ENCODE results near the gene XXYLT1. TPM values are rescaled to one million over a fixed set of nuclear protein-coding genes. Genes with fewer than 3 reads are reported as not detected.
"Not testable (repeated sequence)": the region's sequence is repeated elsewhere in the genome, so short reads cannot be mapped to it uniquely, and the experiment has no call there.

Gene XXYLT1
- total RNA-seq, 1 donor: 32.8 TPM

GRCh38 chr3:195059006-195059350 lies 212.0 kb downstream of the XXYLT1 start:
- no peak for TF ChIP-seq CTCF (IDR thresholded peaks at IDR 0.05; ENCODE audit: insufficient read depth, low read depth, low read length)
- H3K4me3 ChIP-seq (ENCODE audit: low read depth, low read length): no peak overlapping the region
- DNase-seq (ENCODE audit: low read depth): no peak

- H3K4me3 ChIP-seq (ENCODE audit: low read depth, low read length): no peak overlapping the region
- no peak for DNase-seq (ENCODE audit: low read depth)
- no peak for TF ChIP-seq CTCF (IDR thresholded peaks at IDR 0.05; ENCODE audit: insufficient read depth, low read depth, low read length)
These were observed 212.5 kb downstream of the XXYLT1 start for GRCh38 chr3:195058336-195059005.

DNA sequence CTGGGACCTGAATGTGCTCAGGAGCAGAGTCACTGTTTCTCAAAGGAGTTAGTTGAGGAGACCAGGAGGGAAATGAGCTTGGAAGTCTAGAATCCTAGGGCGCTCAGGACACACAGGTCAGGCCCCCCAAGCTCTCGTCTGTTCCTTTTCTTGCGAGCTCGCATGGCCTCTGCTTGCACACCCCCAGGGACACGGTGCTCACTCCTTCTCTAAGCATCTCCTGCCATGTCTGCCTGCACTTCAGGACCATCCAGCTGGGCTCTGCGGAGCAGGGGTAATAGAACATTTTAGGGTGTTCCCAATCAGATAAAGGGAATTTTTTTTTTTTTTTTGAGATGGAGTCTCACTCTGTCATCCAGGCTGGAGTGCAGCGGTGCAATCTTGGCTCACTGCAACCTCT lies 213.2 kb downstream of the XXYLT1 start:
- TF ChIP-seq CTCF (IDR thresholded peaks at IDR 0.05; ENCODE audit: insufficient read depth, low read depth, low read length): no peak
- no peak for DNase-seq (ENCODE audit: low read depth)
- no peak overlapping the region for H3K4me3 ChIP-seq (ENCODE audit: low read depth, low read length)

DNA sequence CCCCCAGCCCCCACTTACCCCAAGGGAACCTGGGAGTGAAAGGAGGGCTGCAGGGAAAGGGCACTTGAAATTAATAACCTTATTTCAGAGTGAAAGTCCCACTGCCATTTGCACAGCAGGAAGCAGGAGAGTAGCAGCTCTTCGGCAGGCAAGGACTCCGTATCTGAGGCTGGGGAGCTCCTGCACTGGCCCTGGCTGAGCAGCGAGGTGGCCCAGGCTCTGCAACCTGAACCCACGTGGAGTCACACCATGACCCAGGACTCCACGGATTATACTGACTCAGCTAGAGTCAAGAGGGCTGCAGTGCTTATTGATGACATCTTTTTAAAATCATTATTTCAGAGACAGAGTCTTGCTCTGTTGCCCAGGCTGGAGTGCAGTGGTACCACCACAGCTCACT lies 214.5 kb downstream of the XXYLT1 start:
- no peak overlapping the region for H3K4me3 ChIP-seq (ENCODE audit: low read depth, low read length)
- no peak for DNase-seq (ENCODE audit: low read depth)
- TF ChIP-seq CTCF (IDR thresholded peaks at IDR 0.05; ENCODE audit: insufficient read depth, low read depth, low read length): no peak

- H3K4me3 ChIP-seq (ENCODE audit: low read depth, low read length): no peak overlapping the region
- no peak for DNase-seq (ENCODE audit: low read depth)
- TF ChIP-seq CTCF (IDR thresholded peaks at IDR 0.05; ENCODE audit: insufficient read depth, low read depth, low read length): no peak
These were observed 216.6 kb downstream of the XXYLT1 start for GRCh38 chr3:195054311-195054710.

GRCh38 chr3:195052939-195053338 lies 218.0 kb downstream of the XXYLT1 start:
- H3K4me3 ChIP-seq (ENCODE audit: low read depth, low read length): no peak overlapping the region
- TF ChIP-seq CTCF (IDR thresholded peaks at IDR 0.05; ENCODE audit: insufficient read depth, low read depth, low read length): no peak
- DNase-seq (ENCODE audit: low read depth): no peak

- DNase-seq (ENCODE audit: low read depth); H3K4me3 ChIP-seq (ENCODE audit: low read depth, low read length): not testable (repeated sequence)
These were observed 220.7 kb downstream of the XXYLT1 start for GRCh38 chr3:195050296-195050695.

Measured in fibroblast of villous mesenchyme (primary cell).